ENCODE data around the gene FSTL5. TPM values are rescaled to one million over a fixed set of nuclear protein-coding genes. Genes with fewer than 3 reads are reported as not detected.
A peak's percentile ranks its signal among the peaks of the same experiment; 100 is the strongest.

FSTL5 gene
- total RNA-seq, 2 donors from 2014 or later: 0.24 to 1.1 TPM

GRCh38 chr4:161564230-161564834, 599.5 kb downstream of the FSTL5 start:
- no peak overlapping the region for H3K4me3 Mint-ChIP-seq
- no peak overlapping the region for H3K27ac Mint-ChIP-seq
- WGBS, 2 experiments (ENCODE audit: insufficient coverage in 1 of 2, insufficient read length in 1 of 2): 100% methylated on average over 1 of the region's 1 CpG; no CpG with 5 or more reads in 1 of the 2 experiments

GRCh38 chr4:161555689-161556660, 607.8 kb downstream of the FSTL5 start:
- Histone ChIP-seq H3K9ac (ENCODE audit: extremely low read depth, low read length, poor library complexity, severe bottlenecking) (no peak overlapping the region), H3K9me3 (ENCODE audit: control insufficient read depth, low read length) (no peaks in the 10 kb centered on the region), H3K4me1 (ENCODE audit: control insufficient read depth, insufficient read depth, low read length) (no peaks in the 10 kb centered on the region), H3K27ac (ENCODE audit: low read depth, low read length) (no peak overlapping the region), H3K36me3 (ENCODE audit: control insufficient read depth, insufficient read depth, low read length) (no peaks in the 10 kb centered on the region), H3K4me3 (ENCODE audit: low read length) (no peak overlapping the region), H3K27me3 (ENCODE audit: control insufficient read depth, insufficient read depth, low read length, poor library complexity, severe bottlenecking) (no peaks in the 10 kb centered on the region)
- no peaks in the 10 kb centered on the region for H3K36me3 Mint-ChIP-seq (ENCODE audit: low read depth)
- no peak overlapping the region for H3K4me3 Mint-ChIP-seq
- WGBS, 2 experiments (ENCODE audit: insufficient coverage in 1 of 2, insufficient read length in 1 of 2): 75 to 92% methylated on average over 3 to 4 of the region's 5 CpGs
- no peaks in the 10 kb centered on the region for H3K27me3 Mint-ChIP-seq (ENCODE audit: insufficient read depth)
- no peak overlapping the region for H3K27ac Mint-ChIP-seq
- no peak for DNase-seq
- H3K9me3 Mint-ChIP-seq: no peaks in the 10 kb centered on the region
- no peak for TF ChIP-seq CTCF (conservative IDR thresholded peaks at IDR 0.05)
- H3K4me1 Mint-ChIP-seq: no peaks in the 10 kb centered on the region

More at GRCh38 chr4:161564230-161564834, 599.5 kb downstream of the FSTL5 start:
- peaks cover 5% of the 10 kb centered on the region for H3K4me1 ChIP-seq (ENCODE audit: control insufficient read depth, insufficient read depth, low read length)
- H3K36me3 Mint-ChIP-seq (ENCODE audit: low read depth): no peaks in the 10 kb centered on the region
- no peaks in the 10 kb centered on the region for H3K36me3 ChIP-seq (ENCODE audit: control insufficient read depth, insufficient read depth, low read length)
- no peaks in the 10 kb centered on the region for H3K9me3 Mint-ChIP-seq
- TF ChIP-seq CTCF (conservative IDR thresholded peaks at IDR 0.05): peak; percentile 69
- no peak overlapping the region for H3K27ac ChIP-seq (ENCODE audit: low read depth, low read length)
- no peak overlapping the region for H3K9ac ChIP-seq (ENCODE audit: extremely low read depth, low read length, poor library complexity, severe bottlenecking)
- no peaks in the 10 kb centered on the region for H3K27me3 ChIP-seq (ENCODE audit: control insufficient read depth, insufficient read depth, low read length, poor library complexity, severe bottlenecking)
- H3K4me3 ChIP-seq (ENCODE audit: low read length): no peak overlapping the region
- no peak for DNase-seq
- no peaks in the 10 kb centered on the region for H3K27me3 Mint-ChIP-seq (ENCODE audit: insufficient read depth)
- H3K4me1 Mint-ChIP-seq: peaks cover 6% of the 10 kb centered on the region
- H3K9me3 ChIP-seq (ENCODE audit: control insufficient read depth, low read length): no peaks in the 10 kb centered on the region

DNA sequence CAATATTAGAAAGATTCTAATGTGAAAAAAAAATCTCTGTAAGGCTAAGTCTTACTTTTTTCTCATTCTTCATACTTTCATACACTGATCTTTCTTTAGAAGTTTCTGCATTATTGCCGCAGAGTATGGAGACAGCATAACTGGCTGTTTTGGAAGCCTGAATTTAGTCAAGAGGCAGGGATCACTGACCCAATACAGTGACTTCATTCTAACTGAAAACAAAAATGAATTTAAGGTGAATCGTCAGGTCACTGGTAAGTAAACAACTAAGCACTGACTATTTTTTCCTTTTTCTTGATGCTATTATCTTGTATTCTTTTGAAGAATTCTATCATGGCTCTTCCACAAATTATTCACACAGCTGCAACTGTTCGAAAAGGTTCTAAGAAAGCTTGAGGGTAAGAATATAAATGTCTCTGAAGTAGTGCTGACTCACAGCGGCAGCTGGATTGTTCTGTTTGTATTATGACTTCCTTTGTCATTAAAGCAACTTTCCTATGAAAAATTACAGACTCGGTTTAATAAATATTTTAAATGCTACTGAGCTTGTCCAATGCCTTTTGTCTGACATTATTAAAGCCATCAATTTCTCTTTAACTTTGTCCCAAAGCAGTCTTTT, 609.3 kb downstream of the FSTL5 start:
- H3K4me3 Mint-ChIP-seq: no peak overlapping the region
- H3K27ac Mint-ChIP-seq: peak overlapping the region; percentile 18
- no peak for DNase-seq
- H3K36me3 Mint-ChIP-seq (ENCODE audit: low read depth): no peaks in the 10 kb centered on the region
- TF ChIP-seq CTCF (conservative IDR thresholded peaks at IDR 0.05): no peak
- H3K9me3 Mint-ChIP-seq: no peaks in the 10 kb centered on the region
- no peaks in the 10 kb centered on the region for H3K4me1 Mint-ChIP-seq
- no peaks in the 10 kb centered on the region for H3K27me3 Mint-ChIP-seq (ENCODE audit: insufficient read depth)
- H3K4me3 ChIP-seq (ENCODE audit: low read length): no peak overlapping the region
- no peaks in the 10 kb centered on the region for H3K36me3 ChIP-seq (ENCODE audit: control insufficient read depth, insufficient read depth, low read length)
- 17 to 74% methylated on average over 1 to 5 of the region's 5 CpGs for WGBS, 2 experiments (ENCODE audit: insufficient coverage in 1 of 2, insufficient read length in 1 of 2)
- no peaks in the 10 kb centered on the region for H3K4me1 ChIP-seq (ENCODE audit: control insufficient read depth, insufficient read depth, low read length)
- H3K9ac ChIP-seq (ENCODE audit: extremely low read depth, low read length, poor library complexity, severe bottlenecking): no peak overlapping the region
- no peak overlapping the region for H3K27ac ChIP-seq (ENCODE audit: low read depth, low read length)
- no peaks in the 10 kb centered on the region for H3K27me3 ChIP-seq (ENCODE audit: control insufficient read depth, insufficient read depth, low read length, poor library complexity, severe bottlenecking)
- no peaks in the 10 kb centered on the region for H3K9me3 ChIP-seq (ENCODE audit: control insufficient read depth, low read length)

All from endodermal cell (in vitro differentiated cells).